Vagina (tissue), 2 donors: ENCODE results near the gene MINDY1. TPM values are rescaled to one million over a fixed set of nuclear protein-coding genes. Genes with fewer than 3 reads are reported as not detected.

ENCODE experiments used
- DNase-seq, 2 donors: peaks; one replicate each; pipeline ENCODE4 v3.0.0-alpha.2; 2017; ENCODE audit errors: extremely low spot score in 2 of 2
- H3K27ac ChIP-seq: fragments of 200-600 bp; sonication (generic); one replicate; pipeline ENCODE4 v1.5.1; 2019
- H3K27me3 ChIP-seq: fragments of 200-600 bp; sonication (generic); one replicate; pipeline ENCODE4 v1.5.1; 2019
- H3K36me3 ChIP-seq, 2 donors: fragments of 200-600 bp; sonication (generic); one replicate each; pipeline ENCODE4 v1.5.1; 2017 to 2019
- H3K4me1 ChIP-seq: fragments of 200-600 bp; sonication (generic); one replicate; pipeline ENCODE4 v1.5.1; 2019
- H3K4me3 ChIP-seq, 2 donors: fragments of 200-600 bp; sonication (generic); 1 replicate in 1 of 2; 2 replicates in 1 of 2; pipeline ENCODE4 v1.5.1; 2016 to 2019
- H3K9me3 ChIP-seq: fragments of 200-600 bp; sonication (generic); one replicate; pipeline ENCODE4 v1.5.1; 2019
- CTCF ChIP-seq, 3 experiments: fragments of 450-650 bp in 2 of 3; fragments of 200-600 bp in 1 of 3; sonication (generic) in 1 of 3; IDR thresholded peaks; one replicate each; pipeline ENCODE4 v1.5.1; 2017 to 2019; ENCODE audit warnings: antibody characterized with exemption in 3 of 3, mild to moderate bottlenecking in 2 of 3, moderate library complexity in 2 of 3
- POLR2A ChIP-seq, 2 donors: fragments of 450-650 bp; IDR thresholded peaks; one replicate each; pipeline ENCODE4 v1.6.1; 2017; ENCODE audit warnings: antibody characterized with exemption in 2 of 2, mild to moderate bottlenecking in 2 of 2, moderate library complexity in 2 of 2
- POLR2AphosphoS5 ChIP-seq, 2 donors: sonication (generic); formaldehyde crosslinking; IDR thresholded peaks; one replicate each; pipeline ENCODE4 v1.9.0; 2017; ENCODE audit warnings: antibody characterized with exemption in 2 of 2, mild to moderate bottlenecking in 2 of 2, low read depth in 1 of 2; ENCODE audit not compliant: insufficient read depth in 1 of 2
- intact Hi-C: fragments of 100-400 bp; cut with DNase I; formaldehyde crosslinking; loops from one replicate; pipeline ENCODE4 v1.15.1; 2023
- total RNA-seq: library from RNA; depleted of rRNA; stranded (reverse); fragments of >200 nt; gene quantifications from one replicate; pipeline ENCODE4 v1.2.3, GENCODE V29; 2016

The MINDY1 gene
- total RNA-seq, 1 donor from 2014 or later: 27.0 TPM

- no peak for DNase-seq
- H3K4me3 ChIP-seq: peak overlapping the region in 1 of 2 donors; percentile 2
- H3K27me3 ChIP-seq: no peaks in the 10 kb centered on the region
- peaks cover 13% of the 10 kb centered on the region for H3K4me1 ChIP-seq
- intact Hi-C loops: no loop called here
- H3K27ac ChIP-seq: peak overlapping the region; percentile 78
- peaks cover 0 to 28% of the 10 kb centered on the region in 2 donors for H3K36me3 ChIP-seq
- no peaks in the 10 kb centered on the region for H3K9me3 ChIP-seq
- no peak for TF ChIP-seq POLR2AphosphoS5 (IDR thresholded peaks at IDR 0.05; ENCODE audit: insufficient read depth in 1 of 2, low read depth in 1 of 2)
- TF ChIP-seq CTCF (IDR thresholded peaks at IDR 0.05): no peak
- no peak for TF ChIP-seq POLR2A (IDR thresholded peaks at IDR 0.05)
These were observed 11.2 kb downstream of the MINDY1 start for GRCh38 chr1:150995460-150995859.

GRCh38 chr1:150994248-150994647, 12.5 kb downstream of the MINDY1 start:
- peaks cover 13% of the 10 kb centered on the region for H3K4me1 ChIP-seq
- TF ChIP-seq CTCF (IDR thresholded peaks at IDR 0.05) (no peak), POLR2AphosphoS5 (IDR thresholded peaks at IDR 0.05; ENCODE audit: insufficient read depth in 1 of 2, low read depth in 1 of 2) (no peak), POLR2A (IDR thresholded peaks at IDR 0.05) (no peak)
- H3K36me3 ChIP-seq: peaks cover 0 to 26% of the 10 kb centered on the region in 2 donors
- no peak overlapping the region for H3K4me3 ChIP-seq
- no peak for DNase-seq
- intact Hi-C loops: no loop called here
- peak overlapping the region; percentile 78 for H3K27ac ChIP-seq
- no peaks in the 10 kb centered on the region for H3K9me3 ChIP-seq
- no peaks in the 10 kb centered on the region for H3K27me3 ChIP-seq

- peaks cover 0 to 10% of the 10 kb centered on the region in 2 donors for H3K36me3 ChIP-seq
- no peaks in the 10 kb centered on the region for H3K9me3 ChIP-seq
- intact Hi-C loops: no loop called here
- H3K4me1 ChIP-seq: peaks cover 13% of the 10 kb centered on the region
- H3K27me3 ChIP-seq: no peaks in the 10 kb centered on the region
- no peak overlapping the region for H3K4me3 ChIP-seq
- H3K27ac ChIP-seq: no peak overlapping the region
- DNase-seq: no peak
- TF ChIP-seq POLR2A (IDR thresholded peaks at IDR 0.05) (peak in 1 of 2 donors; percentile 2), CTCF (IDR thresholded peaks at IDR 0.05) (no peak), POLR2AphosphoS5 (IDR thresholded peaks at IDR 0.05; ENCODE audit: insufficient read depth in 1 of 2, low read depth in 1 of 2) (no peak)
These were observed 14.1 kb downstream of the MINDY1 start for GRCh38 chr1:150992626-150993025.

GRCh38 chr1:150987924-150988323, 18.8 kb downstream of the MINDY1 start:
- intact Hi-C loops: no loop called here
- Histone ChIP-seq H3K4me3 (no peak overlapping the region), H3K9me3 (no peaks in the 10 kb centered on the region), H3K27me3 (no peaks in the 10 kb centered on the region), H3K36me3 (no peaks in the 10 kb centered on the region), H3K4me1 (no peaks in the 10 kb centered on the region), H3K27ac (no peak overlapping the region)
- DNase-seq: no peak
- TF ChIP-seq POLR2AphosphoS5 (IDR thresholded peaks at IDR 0.05; ENCODE audit: insufficient read depth in 1 of 2, low read depth in 1 of 2) (no peak), CTCF (IDR thresholded peaks at IDR 0.05) (no peak), POLR2A (IDR thresholded peaks at IDR 0.05) (no peak)

- intact Hi-C loops: no loop called here
- Histone ChIP-seq H3K27me3 (no peaks in the 10 kb centered on the region), H3K4me1 (no peaks in the 10 kb centered on the region), H3K4me3 (no peak overlapping the region), H3K27ac (no peak overlapping the region), H3K9me3 (no peaks in the 10 kb centered on the region), H3K36me3 (no peaks in the 10 kb centered on the region)
- no peak for TF ChIP-seq POLR2A (IDR thresholded peaks at IDR 0.05)
- TF ChIP-seq CTCF (IDR thresholded peaks at IDR 0.05): no peak
- no peak for TF ChIP-seq POLR2AphosphoS5 (IDR thresholded peaks at IDR 0.05; ENCODE audit: insufficient read depth in 1 of 2, low read depth in 1 of 2)
- no peak for DNase-seq
These were observed 21.4 kb downstream of the MINDY1 start for GRCh38 chr1:150985179-150985825.
